ENCODE results near the gene KRT72.

KRT72 gene

GRCh38 chr12:52539083-52539820 lies 62.0 kb downstream of the KRT72 start:
- DNase-seq, result no peak

- DNase-seq, result no peak
Measured at GRCh38 chr12:52537101-52537500, 64.2 kb downstream of the KRT72 start.

Data from stimulated activated CD4-positive, alpha-beta T cell treated with anti-CD3 and anti-CD28 coated beads, Interleukin-2, amount 100 ng/mL, for 24 hours (primary cell).